GM19467 (cell line): ENCODE results near the gene ANKRD10.

Source experiments
- ATAC-seq: cut with Tn5 transposase; IDR thresholded peaks from one replicate; pipeline ENCODE4 v1.9.1; 2021; ENCODE audit warnings: mild to moderate bottlenecking, moderate library complexity; ENCODE audit not compliant: unreplicated experiment

The ANKRD10 gene

DNA sequence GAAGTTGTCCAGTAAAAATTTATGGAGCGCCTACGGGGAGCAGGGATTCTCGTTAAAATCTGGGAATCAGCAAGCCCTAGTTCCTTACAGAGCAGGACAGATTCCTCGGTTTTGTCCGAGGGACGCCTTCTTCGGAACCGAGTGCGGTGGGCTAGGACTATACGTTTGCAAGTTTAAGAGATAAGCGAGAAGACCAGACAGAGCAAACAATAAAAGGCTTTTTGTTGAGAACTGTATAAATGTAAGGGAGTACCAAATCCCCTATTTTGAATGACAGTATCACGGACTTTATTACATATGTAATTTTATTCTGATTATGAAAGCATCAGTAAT lies 971 bp upstream of the ANKRD10 start:
- no peak for ATAC-seq

DNA sequence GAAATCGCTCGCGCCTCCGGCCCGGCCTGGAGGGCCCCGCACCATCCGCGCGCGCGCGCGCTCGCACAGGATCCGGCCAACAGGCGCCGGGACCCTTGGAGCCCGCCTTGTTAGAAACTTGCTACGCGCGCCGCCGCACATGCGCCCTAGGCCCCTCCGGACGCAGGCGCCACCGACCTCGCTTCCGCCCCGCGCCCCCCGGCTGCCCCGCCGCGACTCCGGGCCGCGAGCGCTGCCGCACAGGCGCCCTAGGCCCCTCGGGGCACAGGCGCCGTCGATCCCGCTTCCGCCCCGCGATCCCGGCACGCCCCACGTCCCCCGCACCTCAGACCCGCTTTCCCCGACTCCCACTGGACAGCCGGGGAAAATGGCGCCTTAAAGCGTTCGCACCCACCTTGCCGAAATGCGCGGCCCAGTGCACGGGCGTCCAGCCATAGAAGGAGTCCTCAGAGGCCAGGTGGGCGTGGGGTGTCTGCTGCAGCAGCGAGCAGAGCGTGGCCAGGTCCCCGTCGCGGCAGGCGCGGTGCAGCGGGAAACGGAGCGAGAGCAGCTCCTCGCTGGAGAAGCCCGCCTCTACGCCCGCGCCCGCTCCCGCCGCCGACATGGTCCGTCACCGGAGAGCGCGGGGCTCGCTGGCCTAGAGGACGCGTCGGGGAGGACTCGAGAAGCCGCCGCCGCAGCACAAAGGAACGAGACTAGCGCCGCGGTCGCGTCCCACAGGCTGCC lies 375 bp downstream of the ANKRD10 start:
- ATAC-seq = peak; percentile 37

DNA sequence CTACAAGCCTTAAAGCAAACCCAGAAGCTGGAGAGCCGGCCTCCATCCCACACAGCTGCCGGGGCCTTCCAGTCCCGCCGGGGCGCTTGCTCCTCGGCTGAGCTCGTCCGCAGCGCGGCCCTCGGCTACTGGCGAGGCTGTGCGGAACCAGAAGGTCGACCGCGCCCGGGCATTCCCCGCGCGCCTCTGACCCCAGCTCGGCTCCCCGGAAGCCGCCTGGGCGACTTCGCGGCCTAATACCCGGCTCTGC lies 863 bp downstream of the ANKRD10 start:
- no peak for ATAC-seq

DNA sequence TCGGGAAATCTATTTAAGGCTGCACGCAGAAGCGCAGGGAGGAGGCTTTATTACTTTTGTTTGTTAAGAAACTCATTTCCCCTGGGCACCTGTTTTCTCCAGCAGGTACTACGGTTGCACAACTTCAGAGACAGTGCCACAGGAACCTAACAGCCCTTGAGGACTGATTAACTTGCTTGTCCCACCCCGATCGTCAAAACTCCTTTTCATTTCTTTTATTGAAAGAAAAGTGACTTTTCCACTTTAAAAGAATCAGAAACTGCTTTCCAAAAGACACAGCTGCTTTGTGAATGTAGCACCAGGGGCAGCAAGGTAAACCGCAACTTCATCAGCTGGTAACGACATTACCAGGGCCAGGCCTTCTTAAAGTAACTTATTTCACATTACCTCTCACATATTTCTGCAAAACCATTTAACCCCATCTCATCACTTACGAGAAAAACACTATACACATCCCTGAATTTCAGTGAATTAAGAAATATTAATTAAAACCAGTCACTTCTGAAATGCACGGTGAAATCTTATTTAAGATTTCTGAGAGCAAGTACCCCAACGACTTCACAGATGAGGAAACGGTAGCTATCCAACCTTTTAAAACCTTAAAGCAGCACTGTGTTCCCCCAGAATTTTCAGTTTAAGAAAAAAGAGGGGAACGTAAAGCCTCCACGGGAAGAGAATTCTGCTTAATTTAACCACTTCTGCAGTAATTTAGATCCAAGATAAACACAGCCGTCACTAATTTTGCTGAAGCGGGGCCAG lies 1.4 kb downstream of the ANKRD10 start:
- ATAC-seq = no peak

DNA sequence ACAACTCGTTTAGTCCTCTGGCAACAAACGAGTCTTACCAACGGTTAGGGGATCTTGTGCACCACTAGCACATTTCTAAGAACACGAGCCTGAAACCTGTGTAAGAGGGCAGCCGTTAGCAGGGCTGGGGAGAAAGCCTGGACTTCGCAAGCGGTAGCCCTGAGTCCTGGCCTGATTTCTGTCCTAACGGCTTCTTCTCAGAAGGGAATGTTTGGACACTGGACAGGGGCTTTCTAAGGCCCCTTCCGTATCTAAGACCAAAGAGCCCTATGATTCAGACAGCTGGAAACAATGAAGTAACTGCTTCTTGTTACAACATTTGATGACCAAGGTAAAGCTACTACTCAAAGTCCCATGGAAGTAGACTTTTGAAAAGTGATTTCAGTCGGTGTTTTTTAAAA lies 2.2 kb downstream of the ANKRD10 start:
- no peak for ATAC-seq

DNA sequence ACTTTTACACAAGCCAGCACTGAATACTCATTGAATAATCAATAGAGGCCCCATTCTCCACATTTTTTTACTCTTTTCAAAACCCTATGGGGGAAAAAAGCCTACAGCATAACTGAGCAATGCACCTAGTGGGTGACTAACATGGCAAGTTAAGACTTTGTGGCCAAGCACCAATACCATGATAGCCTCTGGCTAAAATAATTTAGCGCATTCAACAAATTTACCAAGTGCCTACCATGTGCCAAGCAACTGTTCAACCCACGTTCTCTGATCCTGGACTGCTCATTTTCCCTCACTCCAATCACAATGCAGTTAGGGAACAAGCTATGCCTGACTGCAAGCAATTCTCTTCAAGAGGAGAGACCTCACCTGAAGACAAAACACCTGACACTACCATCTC lies 3.0 kb downstream of the ANKRD10 start:
- no peak for ATAC-seq

DNA sequence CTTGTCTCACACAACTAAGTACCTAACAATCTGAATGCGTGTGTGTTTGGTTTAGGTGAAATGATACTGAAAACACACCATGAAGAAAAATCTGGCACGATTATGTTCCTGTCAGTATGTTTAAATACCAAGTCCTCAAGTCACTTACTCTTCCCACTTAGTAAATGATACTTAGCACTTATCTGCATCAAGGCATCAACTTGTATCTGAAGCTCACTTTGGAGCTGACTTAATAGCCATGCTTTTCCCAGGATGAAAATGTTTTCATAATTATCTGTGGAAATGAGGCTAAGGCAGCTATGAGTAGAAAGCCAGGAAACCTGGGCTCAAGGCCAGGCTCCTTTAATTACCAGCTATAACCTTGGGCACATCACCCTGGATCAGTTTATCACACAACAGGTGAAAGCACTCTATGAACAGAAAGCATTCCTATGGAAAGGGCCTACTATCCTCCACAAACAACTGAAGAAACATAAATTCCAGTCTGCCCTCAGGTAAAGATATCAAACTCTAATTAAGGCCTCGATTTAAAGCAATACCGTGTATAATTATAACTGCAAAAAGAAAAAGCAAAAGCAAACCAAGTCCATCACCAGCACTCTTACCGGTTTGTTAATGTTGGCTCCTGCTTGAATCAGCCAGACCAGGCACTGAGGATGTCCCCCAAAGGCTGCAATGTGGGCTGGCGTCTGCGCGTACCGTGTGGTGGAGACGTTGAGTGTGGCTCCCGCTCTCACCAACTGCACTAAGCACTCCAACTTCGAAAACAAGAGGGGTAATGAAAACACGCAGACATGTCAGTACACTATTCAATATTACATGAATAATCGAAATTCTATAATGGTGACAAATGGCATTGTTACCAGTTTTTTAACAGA lies 4.6 kb downstream of the ANKRD10 start:
- no peak for ATAC-seq

DNA sequence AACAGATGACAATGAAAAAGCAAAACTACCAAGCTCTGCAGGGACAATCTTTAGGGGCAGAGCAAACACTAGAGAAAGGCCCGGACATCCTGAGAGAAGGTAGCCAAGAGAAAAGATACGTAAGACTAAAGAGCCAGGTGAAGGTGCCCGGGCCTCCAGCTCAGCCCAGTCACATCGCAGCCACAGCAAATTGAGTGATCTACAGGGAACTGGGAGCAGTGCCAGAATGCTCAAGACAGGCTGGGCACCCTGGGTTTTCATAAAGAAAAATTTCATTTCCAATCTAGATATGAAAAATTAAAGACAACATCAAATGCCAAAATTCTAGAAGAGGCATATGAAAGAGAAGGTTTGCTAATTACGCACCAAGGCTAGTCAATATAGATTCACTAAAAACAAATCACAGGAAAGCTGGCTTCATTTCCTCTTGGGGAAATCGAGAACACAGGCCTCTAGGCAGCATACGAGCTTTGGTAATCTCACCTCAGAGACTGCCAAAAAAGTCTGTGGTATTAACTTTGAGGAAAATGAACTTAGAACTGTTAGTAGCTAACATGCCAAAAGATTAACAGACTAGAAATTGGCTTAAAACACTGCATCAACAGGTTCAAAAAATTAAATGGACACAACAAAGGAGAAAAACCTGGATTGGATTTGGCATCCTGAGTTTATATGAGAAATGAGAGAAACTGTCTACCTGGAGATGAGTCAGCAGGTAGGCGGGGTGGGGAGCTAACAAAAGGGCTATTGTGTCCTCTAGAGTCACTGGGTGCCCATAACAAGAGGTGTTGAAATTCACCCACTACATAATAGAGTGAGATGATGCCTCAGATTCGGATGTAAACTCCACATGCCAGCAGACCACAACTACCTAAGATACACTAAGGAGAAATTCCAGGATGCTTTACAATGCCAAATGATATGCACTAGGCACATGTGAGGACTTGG lies 6.6 kb downstream of the ANKRD10 start:
- no peak for ATAC-seq

DNA sequence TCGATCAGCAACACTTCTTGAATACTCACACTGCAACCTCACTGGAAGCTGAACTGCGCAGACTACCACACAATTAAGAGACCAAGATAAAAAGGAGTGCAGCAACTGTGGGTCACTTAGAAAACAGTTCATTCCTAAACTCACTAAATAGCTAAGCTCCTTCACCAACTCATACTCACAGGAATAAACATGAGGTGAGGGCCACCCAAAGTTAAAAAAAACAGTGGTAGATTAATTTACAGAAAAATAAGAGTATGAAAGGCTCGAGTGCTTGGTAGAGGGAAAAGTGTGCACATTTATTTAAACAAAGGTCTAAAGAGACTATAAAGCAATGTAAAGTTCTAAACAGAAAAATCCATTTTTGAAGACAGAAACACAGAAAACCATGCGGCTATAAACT lies 7.6 kb downstream of the ANKRD10 start:
- ATAC-seq = no peak

DNA sequence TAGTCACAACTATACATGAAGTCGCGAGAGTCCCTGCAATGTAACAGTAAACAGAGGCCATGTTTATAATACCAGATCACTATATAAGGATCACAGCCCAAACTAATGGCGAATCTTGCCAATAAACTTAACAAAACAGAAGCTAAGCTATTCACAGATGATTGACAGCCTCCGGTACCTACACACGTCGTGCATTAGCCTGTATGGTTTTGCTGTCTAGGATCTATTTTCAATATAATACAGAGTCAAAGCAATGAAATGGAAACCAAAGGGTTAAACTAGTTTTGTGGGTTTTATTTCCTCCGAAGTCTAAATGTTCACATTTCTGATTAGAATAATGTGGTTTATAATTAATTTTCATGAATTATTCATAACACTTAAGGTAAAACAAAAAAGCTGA lies 10.1 kb downstream of the ANKRD10 start:
- no peak for ATAC-seq

DNA sequence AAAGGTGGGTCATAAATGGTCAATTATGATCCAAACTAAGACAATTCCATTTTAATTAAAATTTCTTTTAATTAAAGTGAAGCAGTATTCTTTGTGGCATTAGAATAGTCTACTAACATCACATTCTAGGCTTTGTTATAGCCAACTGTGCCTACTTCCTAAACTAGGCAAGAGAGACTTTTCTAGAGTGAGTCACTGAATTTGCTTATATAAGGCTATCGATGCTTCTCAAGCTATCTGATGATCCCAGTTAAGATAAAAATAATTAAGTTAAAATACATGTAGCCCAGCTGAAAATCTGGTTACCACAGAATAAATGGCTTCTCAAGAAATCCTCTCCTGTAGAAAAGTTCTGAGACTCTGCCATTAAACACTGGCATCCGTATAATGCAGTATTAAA lies 12.5 kb downstream of the ANKRD10 start:
- no peak for ATAC-seq

DNA sequence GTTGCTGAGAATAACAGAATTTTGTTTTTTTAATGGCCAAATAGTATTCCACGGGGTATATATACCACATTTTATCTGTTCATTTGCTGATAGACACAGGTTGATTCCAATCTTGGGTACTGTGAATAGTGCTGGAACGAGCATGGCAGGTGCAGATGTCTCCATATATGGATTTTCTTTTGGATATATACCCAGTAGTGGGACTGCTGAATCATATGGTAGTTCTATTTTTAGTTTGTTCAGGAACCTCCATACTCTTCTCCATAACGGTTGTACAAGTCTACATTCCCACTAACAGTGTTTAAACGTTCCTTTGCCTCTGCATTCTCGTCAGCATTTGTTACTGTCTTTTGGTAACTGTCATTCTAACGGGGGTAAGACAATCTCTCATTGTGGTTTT lies 17.3 kb downstream of the ANKRD10 start:
- no peak for ATAC-seq

DNA sequence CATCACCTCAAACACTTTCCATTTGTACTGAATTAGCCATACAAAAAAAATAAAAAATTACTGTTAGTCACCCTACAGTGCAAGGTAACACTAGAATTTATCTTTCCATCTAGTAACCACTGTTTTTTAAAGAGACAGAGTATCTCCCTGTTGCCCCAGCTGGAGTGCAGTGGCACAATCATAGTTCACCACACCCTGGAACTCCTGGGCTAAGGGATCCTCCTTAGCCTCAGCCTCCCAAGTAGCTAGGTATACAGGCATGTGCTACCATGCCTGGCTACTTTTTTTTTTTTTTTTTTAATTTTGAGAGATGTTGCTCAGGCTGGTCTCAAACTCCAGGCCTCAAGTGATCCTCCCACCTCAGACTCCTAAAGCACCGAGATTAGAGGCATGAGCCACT lies 17.9 kb downstream of the ANKRD10 start:
- no peak for ATAC-seq

DNA sequence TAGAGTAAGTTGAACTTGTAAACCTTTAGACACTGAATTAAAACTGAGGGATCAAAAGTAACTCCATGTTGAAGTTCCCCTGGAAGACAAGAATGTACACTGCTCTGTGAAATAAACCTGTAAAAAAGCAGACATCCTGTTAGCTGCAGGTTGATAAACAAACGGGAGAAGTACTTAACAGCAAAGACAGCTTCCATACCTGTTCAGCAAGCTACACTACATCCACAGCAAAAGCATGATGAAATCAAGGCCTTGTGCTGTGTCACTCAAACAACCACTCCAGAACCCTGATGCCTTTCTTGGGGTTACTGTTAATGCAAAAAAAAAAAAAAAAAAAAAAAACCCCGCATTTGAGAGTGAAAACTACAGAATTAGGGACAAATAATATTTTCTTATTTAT lies 20.8 kb downstream of the ANKRD10 start:
- ATAC-seq = no peak

DNA sequence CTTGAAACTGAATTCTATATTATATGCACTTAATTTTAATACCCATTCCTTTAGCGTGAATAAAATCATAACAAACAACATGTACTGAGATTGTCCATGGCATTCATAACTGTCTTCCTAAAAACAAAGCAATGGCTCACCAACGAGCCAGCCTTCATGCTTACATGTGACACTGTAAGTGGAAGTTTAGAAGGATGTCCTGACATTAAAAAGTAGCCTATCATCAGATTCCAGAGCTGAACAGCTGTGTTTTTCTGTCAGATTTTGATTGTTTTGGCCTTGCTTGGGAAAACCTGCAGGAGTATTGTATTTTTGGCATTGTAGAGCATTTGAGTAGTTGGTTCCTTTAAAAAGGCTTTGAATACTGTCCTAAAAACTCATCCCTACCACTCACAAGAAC lies 21.3 kb downstream of the ANKRD10 start:
- no peak for ATAC-seq

DNA sequence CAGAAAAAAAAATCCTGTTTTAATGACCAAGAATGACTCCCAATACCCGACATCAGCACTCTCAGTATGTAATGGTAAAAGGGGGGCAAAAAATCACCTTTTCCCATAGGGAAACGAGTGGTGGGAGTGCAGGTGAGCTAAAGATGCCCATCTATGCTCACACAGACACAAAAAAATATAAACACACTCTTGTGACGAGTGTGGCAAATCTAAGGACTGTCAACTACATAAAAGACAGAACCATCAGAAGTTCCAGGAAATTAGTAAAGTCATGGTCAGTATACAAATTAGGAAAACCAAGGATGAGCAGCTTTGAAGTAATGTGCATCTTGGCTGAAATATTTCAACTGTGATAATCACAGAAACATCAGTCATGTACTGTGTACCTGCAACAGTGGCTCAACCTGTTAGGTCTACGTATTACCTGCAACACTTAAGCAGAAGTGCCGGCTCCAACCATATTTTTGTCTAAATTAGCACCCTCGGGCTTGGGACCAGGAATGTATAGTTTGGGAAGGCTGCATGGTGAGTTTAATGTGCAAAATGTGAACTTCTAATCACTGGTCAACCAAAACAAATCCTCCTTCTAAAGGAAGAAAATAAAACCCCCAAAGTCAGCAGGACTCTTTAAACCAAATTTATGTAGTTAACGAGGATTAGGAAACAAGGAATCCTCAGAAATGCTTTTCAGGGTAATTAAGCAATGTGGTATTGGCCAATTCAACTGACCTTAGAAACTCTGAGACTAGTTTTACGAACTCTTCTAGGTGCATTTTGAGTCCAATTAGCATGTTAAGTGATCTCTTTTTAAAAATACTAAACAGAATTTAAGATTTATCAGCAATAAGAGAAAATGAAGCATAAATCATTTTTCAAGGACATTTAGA lies 24.3 kb downstream of the ANKRD10 start:
- ATAC-seq = no peak

DNA sequence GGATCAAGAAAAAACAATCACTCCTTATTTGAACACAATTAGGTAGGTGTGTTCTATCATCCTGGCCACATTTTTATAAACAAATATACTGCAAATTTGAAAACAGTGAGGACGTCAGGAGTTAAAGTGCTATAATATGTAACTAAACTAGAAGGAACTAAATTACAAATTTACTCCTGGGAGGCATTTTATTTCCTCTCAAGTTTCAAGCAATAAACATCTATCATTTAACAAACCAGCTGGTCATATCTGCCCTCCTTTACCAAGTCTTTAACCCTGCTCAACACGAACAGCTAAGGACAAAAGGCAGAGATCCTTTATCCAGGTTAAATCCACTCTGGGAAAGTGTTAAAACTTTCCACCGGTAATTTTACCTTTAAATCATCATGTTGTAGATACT lies 26.5 kb downstream of the ANKRD10 start:
- ATAC-seq = no peak

DNA sequence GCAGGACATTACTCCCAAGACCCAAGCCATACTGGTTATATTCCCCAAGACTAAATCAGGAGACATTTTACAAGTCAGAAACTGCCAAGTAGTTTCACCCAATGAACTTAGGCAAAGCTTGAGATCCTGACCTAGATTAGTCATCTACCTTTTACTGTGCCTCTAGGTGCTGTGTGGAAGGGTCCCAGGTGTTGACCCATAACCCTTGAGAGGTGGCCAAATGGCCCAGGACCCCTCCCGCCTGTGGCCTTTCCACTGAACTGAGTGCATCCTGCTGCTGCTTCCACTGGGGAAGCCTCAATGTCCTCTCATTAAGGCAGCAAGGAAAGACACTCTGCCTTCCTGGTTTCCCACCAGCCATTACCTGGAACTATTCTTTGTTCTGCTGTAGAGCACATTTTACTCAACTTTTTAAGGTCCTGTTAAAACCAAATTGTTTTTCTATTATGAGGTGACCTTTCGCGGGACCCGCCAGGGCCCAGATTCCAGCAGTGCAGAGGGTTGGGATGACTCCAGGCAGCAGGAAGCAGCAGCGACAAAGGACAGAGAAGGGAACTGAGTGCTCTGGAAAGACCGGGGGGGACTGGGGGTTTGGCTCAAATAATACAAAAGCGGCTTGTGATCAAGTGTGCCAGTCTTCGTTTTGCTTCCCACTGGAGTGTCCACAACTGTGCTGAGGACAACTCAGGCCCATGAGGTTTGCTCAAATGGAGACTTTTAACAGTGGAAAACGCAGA lies 27.1 kb downstream of the ANKRD10 start:
- ATAC-seq = no peak

DNA sequence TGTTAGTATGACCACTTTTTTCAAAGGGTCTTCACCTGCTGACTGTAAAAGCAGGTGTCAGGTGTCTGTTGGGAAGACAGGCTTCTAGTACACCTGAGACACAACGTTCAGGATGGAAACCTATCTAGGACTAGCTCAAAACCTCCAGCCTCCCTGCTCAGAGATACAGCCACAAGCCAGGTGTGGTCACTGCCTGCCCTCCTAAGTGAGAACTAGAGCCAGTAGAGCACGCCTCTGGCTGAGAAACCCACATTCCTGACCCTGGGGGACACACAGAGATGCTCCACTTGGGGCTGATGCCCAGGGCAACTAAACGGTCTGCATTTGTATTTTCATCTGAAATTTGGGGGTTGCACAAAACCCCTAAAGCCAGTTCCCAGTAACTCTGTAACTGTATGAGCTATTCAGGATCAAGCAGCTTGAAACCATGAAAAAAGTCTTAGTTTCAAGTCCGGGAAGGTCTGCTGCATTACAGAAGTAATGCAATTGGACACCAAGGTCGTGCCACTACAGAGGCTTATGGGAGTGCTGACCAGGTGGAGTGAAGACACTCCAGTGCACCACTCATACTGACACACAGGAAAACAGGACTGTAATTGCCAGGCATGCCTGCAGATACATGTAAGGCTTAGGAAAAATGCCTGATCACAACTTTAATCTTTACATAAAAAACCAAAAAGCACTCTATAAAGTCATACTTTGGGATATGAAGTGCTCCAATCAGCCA lies 27.8 kb downstream of the ANKRD10 start:
- no peak for ATAC-seq
